Spinal cord (tissue), 10 donors: ENCODE measurements around the gene PAX3. TPM values are rescaled to one million over a fixed set of nuclear protein-coding genes. Genes with fewer than 3 reads are reported as not detected.

ENCODE experiments used
- DNase-seq, 6 donors: peaks; one replicate each; pipeline versions ENCODE4 v3.0.0 to v3.0.0-alpha.2; 2013 to 2015; ENCODE audit warnings: low spot score in 6 of 6, low read depth in 4 of 6
- H3K27ac ChIP-seq: one replicate; pipeline ENCODE4 v1.5.1; 2013; ENCODE audit warnings: low read depth, low read length, control low read depth
- H3K27me3 ChIP-seq: one replicate; pipeline ENCODE4 v1.6.1; 2013; ENCODE audit warnings: low read length; ENCODE audit not compliant: control insufficient read depth, insufficient read depth
- H3K36me3 ChIP-seq: one replicate; pipeline ENCODE4 v1.6.1; 2013; ENCODE audit warnings: low read length; ENCODE audit not compliant: control insufficient read depth, insufficient read depth
- H3K4me1 ChIP-seq: one replicate; pipeline ENCODE4 v1.6.1; 2013; ENCODE audit warnings: low read length; ENCODE audit not compliant: control insufficient read depth, insufficient read depth
- H3K4me3 ChIP-seq: one replicate; pipeline ENCODE4 v1.5.1; 2013; ENCODE audit warnings: low read depth, low read length, control low read depth
- H3K9me3 ChIP-seq: one replicate; pipeline ENCODE4 v1.6.1; 2013; ENCODE audit warnings: low read length; ENCODE audit not compliant: control insufficient read depth, insufficient read depth
- WGBS: methylation state at CpG from one replicate; pipeline ENCODE4 v1.1.5; 2013; ENCODE audit warnings: missing lambda C conversion rate; ENCODE audit not compliant: insufficient coverage; 5-methylcytosine and 5-hydroxymethylcytosine counted together
- polyA plus RNA-seq, 2 donors: library from polyadenylated mRNA; unstranded; fragments of 120-200 nt; gene quantifications; one replicate each; pipeline ENCODE4 v1.2.1, GENCODE V29; 2013; ENCODE audit not compliant: insufficient read length in 2 of 2
- total RNA-seq, 2 donors: library from RNA; depleted of rRNA in 1 of 2; stranded (reverse); fragments of 120-200 nt in 1 of 2; fragments of >200 nt in 1 of 2; gene quantifications; one replicate each; pipeline versions ENCODE4 v1.2.3 to v1.2.4, GENCODE V29; 2013 to 2014
- donor health status: healthy.

PAX3 gene
- total and polyA plus RNA-seq, 4 donors = 9.4 to 14.2 (median 12.7) TPM

DNA sequence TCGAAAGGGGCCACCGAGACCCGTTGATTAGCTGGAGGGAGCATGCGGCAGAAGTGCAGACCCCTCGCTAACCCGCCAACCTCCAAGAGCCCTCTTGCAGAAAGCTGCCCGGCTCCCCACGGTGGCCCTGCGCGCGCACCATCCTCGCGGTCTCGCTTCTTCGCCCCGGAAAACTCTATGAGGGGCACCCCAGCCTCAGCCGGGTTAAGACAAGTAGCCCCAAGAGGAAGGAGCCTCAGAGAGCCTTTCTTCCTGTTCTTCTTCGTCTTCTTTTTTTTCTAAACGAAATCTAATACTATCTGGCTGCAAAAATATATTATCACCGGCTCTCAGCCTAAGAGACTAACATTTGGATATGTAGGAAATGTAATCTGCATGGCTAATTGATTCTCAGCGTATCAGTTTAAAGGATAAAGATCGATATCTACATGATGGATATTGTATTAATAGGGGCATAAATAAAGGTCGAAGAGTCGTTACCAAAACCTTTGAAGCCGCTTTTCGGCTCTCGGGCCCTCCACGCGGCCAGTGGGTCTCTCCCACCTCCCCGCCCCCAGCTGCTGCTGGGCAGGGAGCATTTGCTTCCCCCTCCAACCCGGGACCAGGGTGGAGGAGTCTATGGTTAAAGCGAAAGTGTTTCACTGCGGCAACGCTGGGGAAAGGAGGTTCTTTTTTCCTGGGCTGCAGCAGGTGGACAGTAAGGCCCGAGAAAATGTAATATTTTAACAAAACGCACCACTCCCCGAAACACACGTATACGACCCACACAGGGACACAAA is 6.1 kb upstream of the PAX3 start:
- peak overlapping the region; percentile 50 for H3K27ac ChIP-seq
- 7% methylated on average over 24 of the region's 39 CpGs for WGBS
- H3K36me3 ChIP-seq = no peaks in the 10 kb centered on the region
- peak overlapping the region; percentile 52 for H3K4me3 ChIP-seq
- H3K4me1 ChIP-seq = peaks cover 64% of the 10 kb centered on the region
- H3K9me3 ChIP-seq = no peaks in the 10 kb centered on the region
- peaks cover 100% of the 10 kb centered on the region for H3K27me3 ChIP-seq
- DNase-seq = peak in 1 of 6 donors; percentile 56

DNA sequence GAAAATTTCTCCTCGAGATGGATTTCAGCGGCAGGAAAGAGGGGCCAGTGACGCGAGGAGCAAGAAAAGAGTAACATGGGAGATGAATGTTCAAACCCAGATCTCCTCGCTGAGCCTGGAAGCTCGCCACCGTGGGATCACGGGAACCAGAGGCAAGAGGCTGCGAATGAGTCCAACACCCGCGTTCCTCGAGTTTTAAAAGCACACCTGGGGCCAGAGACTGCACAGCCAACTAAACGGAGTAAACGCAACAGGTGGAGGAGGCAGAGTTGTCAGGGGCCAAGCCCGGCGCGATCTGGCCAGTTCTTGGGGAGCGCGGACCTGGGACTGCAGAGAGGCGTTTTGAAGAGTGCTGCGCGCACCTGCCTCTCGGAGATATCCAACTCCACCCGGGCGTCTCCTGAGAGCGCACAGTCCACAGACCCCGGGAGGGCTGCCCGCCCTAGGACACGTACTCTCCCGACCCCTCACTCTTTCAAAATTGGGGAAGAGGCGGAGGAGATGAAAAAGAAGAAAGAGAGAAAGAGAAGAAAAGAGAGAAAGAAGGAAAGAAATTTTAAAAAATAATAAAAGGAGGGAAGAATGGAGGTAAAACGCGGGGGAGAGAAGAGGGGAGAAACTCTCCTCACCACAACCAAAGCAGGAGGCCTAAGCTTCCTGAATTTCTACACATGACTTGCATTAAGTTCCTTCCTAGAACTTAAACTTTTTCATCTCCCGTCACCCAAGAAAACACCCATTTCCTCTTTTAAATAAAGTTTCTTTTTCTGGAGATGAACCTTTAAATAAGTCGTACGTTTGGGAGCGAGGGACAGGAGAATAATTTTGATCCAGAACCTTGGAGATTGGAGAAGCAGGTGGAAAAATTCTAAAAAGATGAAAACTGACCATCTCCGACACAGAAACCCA is 5.3 kb upstream of the PAX3 start:
- Histone ChIP-seq H3K4me3 (peak overlapping the region; percentile 52), H3K27ac (peak overlapping the region; percentile 50), H3K4me1 (peaks cover 69% of the 10 kb centered on the region), H3K27me3 (peaks cover 100% of the 10 kb centered on the region), H3K36me3 (no peaks in the 10 kb centered on the region), H3K9me3 (no peaks in the 10 kb centered on the region)
- WGBS = 4% methylated on average over 18 of the region's 38 CpGs
- peak in 1 of 6 donors; percentile 37 for DNase-seq

DNA sequence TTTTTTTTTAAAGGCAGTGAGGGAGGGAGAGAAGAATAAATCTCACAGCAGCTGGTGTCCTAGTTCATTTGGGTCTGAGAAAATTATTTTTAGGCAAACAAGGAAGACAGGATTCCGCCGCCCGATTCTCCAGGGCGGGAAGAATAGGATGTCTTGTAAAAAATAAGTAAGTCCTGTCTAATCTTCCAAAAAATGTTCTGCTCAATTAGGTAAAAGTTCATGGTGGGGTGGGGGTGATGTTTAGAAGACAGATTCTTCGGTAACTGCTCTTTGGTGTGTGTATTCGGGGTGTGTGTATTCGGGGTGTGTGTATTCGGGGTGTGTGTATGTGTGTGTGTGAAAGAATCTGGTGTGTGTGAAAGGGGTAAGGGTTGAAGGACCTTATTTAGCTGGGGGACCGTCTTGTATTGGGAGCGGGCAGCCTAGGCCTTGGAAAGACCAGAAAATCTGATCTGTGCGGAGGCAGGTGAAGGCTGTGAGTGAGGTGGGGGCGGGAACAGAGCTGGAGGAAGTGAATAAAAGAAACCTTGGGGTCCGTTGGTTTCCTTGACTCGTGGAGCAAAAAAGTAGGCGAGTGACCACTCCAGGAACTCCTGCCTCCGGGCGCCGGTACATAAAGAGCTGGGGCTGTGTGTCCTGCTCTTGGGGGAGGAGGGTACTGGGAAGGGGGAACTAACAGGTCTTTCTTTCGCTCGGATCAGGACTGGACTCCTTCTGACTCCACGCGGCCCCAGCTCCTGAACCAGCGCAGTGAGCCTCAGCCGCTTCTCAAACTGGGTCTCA is 4.4 kb upstream of the PAX3 start:
- WGBS = 21% methylated on average over 22 of the region's 24 CpGs
- H3K4me3 ChIP-seq = peak overlapping the region; percentile 52
- DNase-seq = no peak

DNA sequence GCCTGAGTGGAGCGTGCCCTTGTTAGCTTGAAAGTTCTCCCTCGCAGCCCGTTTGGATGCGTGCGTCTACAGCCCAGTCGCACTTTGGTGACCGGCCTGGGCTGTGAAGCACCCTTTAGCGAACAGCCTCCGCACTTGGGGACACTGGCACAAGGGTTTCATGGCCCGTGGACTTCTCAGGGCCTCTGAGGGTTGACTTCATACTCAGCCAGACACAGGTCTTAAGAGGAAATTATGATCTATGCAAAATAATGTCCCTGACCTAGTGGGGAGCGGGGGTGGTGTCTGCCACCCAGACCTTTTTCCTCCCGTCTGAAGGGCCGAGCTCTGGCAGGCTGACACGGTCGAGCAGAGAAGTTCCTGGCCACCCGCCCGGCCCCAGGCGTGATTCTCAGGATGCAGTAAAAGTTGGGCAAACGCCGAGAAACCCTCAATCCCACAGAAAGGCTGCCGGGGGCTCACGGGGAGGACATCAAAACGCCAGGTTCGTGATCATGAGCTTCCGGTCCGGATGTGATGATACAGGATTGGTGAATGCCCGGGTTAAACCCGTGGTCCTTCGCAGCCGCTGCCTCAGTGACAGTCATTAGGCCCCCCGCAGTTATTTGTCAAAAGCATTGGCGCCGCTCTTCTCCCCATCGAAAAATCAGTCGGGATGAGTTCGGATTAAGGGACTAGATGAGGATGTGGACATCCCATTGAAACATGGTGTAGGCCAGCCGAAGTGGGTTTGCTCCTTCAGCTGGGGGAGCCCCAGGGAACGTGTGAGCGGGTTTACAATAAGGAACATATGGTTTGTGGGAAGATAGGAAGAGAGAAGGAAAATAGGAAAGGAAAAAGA is 3.6 kb upstream of the PAX3 start:
- WGBS = 11% methylated on average over 36 of the region's 39 CpGs
- Histone ChIP-seq H3K27ac (peak overlapping the region; percentile 92), H3K27me3 (peaks cover 100% of the 10 kb centered on the region), H3K36me3 (no peaks in the 10 kb centered on the region), H3K4me3 (peak overlapping the region; percentile 16), H3K9me3 (no peaks in the 10 kb centered on the region), H3K4me1 (peaks cover 80% of the 10 kb centered on the region)
- peak in 1 of 6 donors; percentile 46 for DNase-seq

More for the DNA sequence above, 4.4 kb upstream of the PAX3 start:
- H3K27ac ChIP-seq = peak overlapping the region; percentile 33
- peaks cover 100% of the 10 kb centered on the region for H3K27me3 ChIP-seq
- no peaks in the 10 kb centered on the region for H3K36me3 ChIP-seq
- H3K9me3 ChIP-seq = no peaks in the 10 kb centered on the region
- H3K4me1 ChIP-seq = peaks cover 78% of the 10 kb centered on the region

DNA sequence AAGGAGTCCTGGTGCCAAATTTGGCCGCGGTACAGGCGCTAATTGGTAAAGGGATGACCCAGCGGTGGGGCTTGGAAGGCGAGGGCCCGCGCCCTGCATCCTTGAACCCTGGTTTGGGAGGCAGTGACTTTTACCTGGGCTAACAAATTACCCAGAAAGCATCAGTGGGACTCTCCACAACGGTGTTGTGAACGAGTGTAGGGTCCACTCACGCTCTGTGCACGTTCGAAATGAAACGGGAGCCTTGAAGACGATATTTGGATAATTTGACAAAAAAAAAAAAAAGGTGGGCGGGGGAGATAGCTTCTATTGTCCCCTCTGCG is 3.0 kb upstream of the PAX3 start:
- Histone ChIP-seq H3K27ac (peak overlapping the region; percentile 92), H3K4me3 (no peak overlapping the region), H3K36me3 (peaks cover 2% of the 10 kb centered on the region), H3K27me3 (peaks cover 100% of the 10 kb centered on the region), H3K9me3 (no peaks in the 10 kb centered on the region), H3K4me1 (peaks cover 81% of the 10 kb centered on the region)
- DNase-seq = no peak
- 17% methylated on average over 14 of the region's 16 CpGs for WGBS

DNA sequence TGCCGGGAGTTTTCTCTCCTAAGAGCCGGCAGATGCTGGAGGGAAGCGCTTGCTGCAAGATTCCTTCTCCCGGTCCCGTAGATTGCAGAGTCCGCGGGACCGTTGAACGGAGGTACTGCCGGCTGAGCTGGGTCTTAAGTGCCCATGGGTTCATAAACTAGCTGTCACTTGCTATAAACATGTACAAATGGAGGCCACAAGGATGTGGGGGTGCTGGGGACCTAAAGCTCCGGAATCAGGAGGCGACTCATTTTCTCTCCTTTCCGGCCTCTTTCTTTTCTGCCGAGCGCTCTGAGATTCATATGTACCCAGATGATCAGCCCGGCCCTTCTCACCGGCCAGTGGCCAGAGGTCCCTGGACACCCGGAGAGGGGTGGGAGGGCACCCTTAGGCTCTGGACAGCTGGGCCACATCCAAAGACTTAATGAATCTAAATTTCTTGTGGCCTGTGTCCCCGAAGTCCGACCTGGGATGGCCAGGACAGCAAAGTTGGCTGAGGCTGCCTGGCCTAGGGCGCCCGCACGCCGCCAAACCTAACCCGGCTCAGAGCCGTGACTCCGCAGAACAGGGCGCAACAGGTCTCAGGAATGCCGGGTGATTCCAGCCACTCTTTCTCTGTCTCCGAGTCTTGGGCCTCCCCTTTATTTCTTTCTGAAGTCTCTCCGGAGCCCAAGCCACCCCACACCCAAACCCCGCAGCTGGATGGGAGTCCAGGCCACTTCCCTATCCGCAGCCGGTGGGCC is 2.4 kb upstream of the PAX3 start:
- peaks cover 79% of the 10 kb centered on the region for H3K4me1 ChIP-seq
- WGBS = 8% methylated on average over 32 of the region's 34 CpGs
- peak overlapping the region; percentile 92 for H3K27ac ChIP-seq
- H3K9me3 ChIP-seq = no peaks in the 10 kb centered on the region
- DNase-seq = peak in 1 of 6 donors; percentile 50
- peaks cover 100% of the 10 kb centered on the region for H3K27me3 ChIP-seq
- H3K4me3 ChIP-seq = peak overlapping the region; percentile 6
- H3K36me3 ChIP-seq = peaks cover 5% of the 10 kb centered on the region

DNA sequence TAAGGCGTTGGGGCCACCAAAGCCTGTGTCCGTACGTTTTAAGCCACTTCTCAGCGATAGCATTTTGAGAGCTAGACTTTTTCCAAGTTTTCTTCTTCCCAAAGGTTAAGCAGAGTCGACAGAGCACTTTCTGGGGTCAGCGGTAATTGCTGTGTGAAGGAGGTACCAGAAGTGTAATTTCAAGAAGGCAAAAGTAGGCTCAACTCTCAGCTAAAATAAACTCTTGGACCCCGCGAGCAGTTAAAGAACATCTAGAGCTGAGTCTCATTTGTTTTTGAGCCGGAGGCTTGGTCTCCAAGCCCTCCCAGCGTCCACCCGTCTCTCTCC is 1.9 kb upstream of the PAX3 start:
- 6% methylated on average over 5 of the region's 11 CpGs for WGBS
- peak overlapping the region; percentile 92 for H3K27ac ChIP-seq

DNA sequence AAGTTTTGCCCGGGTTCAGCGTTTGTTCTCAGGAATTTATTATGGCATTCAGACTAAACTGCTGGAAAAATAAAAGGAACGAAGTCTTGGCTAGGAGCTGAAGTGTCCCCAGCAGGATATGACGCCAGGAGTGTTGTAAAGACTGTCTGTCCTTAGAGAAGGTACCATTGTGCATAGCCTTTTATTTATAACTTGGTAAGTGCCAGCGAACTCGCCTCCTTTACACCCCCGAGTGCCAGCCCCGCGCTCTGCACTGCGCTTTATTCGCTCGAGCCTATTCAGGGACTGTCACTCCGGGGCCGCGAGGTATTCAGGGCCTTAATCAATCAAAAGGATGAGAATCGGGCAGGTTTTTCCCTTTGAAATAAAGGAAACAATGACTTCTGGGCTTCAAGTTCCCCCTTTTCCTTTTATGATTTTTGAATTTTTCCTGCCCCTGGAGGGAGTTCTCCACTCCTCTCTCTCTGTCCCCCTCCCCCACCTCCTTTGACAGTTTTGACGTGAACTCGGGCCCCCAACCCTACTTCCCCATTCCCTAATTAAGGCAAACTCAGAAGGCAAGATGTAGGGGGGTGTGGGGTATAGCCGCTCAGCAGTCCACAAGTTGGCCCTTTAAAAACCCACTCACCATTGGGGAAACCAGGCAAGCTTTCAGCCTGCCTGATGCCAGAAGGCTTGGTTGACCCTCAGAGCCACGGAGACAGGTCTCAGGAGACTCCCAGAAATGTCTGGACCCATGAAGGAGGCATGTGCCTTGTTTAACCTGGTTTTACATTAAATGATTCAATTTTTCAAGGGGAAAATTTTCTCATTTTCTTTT is 1.3 kb upstream of the PAX3 start:
- H3K36me3 ChIP-seq = peaks cover 9% of the 10 kb centered on the region
- peak overlapping the region; percentile 71 for H3K4me3 ChIP-seq
- H3K4me1 ChIP-seq = peaks cover 74% of the 10 kb centered on the region
- H3K9me3 ChIP-seq = no peaks in the 10 kb centered on the region
- WGBS = 3% methylated on average over 15 of the region's 20 CpGs
- peak in 2 of 6 donors; percentile 70 to 84 for DNase-seq
- peak overlapping the region; percentile 92 for H3K27ac ChIP-seq
- H3K27me3 ChIP-seq = peaks cover 100% of the 10 kb centered on the region

More for the DNA sequence above, 1.9 kb upstream of the PAX3 start:
- Histone ChIP-seq H3K36me3 (peaks cover 5% of the 10 kb centered on the region), H3K27me3 (peaks cover 100% of the 10 kb centered on the region), H3K9me3 (no peaks in the 10 kb centered on the region), H3K4me3 (peak overlapping the region; percentile 6), H3K4me1 (peaks cover 74% of the 10 kb centered on the region)
- DNase-seq = no peak
